ENCODE measurements around the gene RAB37. TPM values are rescaled to one million over a fixed set of nuclear protein-coding genes. Genes with fewer than 3 reads are reported as not detected.

The RAB37 gene
- total RNA-seq, 2 donors from 2014 or later, result 0.89 to 0.90 TPM

DNA sequence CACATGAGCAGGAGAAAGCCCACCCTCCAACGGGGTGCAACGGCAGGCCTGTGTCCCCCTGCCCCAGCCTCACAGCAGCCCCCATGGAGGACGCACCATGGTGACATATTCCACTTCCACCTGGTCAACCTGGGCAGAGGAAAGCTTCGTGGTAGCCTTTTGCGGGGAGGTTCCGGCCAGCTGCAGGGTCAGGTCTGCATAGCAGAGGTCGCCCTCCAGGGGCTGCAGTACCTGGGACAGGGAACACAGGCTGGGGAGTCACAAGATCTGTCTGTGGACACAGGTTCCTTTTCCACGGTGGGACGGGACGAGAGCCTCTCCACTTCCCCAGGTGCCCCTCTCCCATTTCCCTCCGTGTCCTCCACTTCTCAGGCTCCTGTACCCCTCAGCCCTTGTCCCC, 41.4 kb upstream of the RAB37 start:
- no peak for DNase-seq (ENCODE audit: low spot score)
- no peak overlapping the region for H3K4me3 ChIP-seq
- no peak overlapping the region for H3K27ac ChIP-seq
- TF ChIP-seq, protein P1, sequence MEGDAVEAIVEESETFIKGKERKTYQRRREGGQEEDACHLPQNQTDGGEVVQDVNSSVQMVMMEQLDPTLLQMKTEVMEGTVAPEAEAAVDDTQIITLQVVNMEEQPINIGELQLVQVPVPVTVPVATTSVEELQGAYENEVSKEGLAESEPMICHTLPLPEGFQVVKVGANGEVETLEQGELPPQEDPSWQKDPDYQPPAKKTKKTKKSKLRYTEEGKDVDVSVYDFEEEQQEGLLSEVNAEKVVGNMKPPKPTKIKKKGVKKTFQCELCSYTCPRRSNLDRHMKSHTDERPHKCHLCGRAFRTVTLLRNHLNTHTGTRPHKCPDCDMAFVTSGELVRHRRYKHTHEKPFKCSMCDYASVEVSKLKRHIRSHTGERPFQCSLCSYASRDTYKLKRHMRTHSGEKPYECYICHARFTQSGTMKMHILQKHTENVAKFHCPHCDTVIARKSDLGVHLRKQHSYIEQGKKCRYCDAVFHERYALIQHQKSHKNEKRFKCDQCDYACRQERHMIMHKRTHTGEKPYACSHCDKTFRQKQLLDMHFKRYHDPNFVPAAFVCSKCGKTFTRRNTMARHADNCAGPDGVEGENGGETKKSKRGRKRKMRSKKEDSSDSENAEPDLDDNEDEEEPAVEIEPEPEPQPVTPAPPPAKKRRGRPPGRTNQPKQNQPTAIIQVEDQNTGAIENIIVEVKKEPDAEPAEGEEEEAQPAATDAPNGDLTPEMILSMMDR (IDR thresholded peaks at IDR 0.05), result no peak
- no peaks in the 10 kb centered on the region for H3K4me1 ChIP-seq
- no peaks in the 10 kb centered on the region for H3K36me3 ChIP-seq
- H3K27me3 ChIP-seq, result no peaks in the 10 kb centered on the region
- H3K9me3 ChIP-seq, result no peaks in the 10 kb centered on the region

DNA sequence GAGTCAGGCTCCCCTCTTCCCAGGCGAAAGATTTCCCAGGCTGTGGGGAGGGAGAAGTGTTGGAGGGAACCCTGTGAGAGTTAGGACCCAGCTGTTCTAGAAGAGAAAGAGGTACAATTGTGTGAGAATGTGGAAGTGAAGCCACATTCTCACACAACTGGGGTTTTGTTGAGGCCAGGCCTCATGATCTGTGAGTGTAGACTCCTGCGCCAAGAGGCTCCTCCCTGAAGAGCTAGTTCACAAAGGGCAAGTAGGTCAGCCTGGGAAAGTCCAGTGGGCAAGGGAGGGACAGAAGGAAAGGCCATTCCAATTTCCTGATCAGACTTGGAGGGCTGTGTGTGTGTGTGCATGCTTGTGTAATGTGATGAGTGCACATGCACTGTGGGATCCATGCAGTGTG, 39.5 kb upstream of the RAB37 start:
- H3K27ac ChIP-seq, result no peak overlapping the region
- H3K4me3 ChIP-seq, result no peak overlapping the region
- no peaks in the 10 kb centered on the region for H3K4me1 ChIP-seq
- H3K27me3 ChIP-seq, result no peaks in the 10 kb centered on the region
- TF ChIP-seq, protein P1 (IDR thresholded peaks at IDR 0.05), result no peak
- H3K9me3 ChIP-seq, result no peaks in the 10 kb centered on the region
- H3K36me3 ChIP-seq, result no peaks in the 10 kb centered on the region
- no peak for DNase-seq (ENCODE audit: low spot score)

DNA sequence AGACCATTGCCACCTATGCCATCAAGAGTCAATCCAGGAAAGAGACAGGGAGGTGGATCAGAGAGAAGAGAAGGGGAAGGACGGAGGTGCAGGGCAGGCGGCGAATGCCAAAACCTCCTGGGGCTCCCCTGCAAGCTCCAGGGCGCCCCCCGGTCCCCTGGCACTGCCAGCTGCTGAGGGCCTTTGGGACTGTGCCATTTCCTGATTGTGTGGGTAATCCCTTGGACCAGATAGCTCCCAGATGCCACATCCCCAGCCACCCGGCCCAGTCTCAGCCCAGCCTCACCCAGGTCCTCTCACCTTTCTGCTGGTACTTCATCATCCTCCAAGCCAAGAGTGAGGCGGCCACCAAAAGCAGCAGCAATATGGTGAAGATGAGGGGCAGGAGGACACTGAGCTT, 39.0 kb upstream of the RAB37 start:
- H3K36me3 ChIP-seq, result no peaks in the 10 kb centered on the region
- no peak overlapping the region for H3K27ac ChIP-seq
- no peak for DNase-seq (ENCODE audit: low spot score)
- no peak overlapping the region for H3K4me3 ChIP-seq
- TF ChIP-seq, protein P1 (IDR thresholded peaks at IDR 0.05), result no peak
- H3K27me3 ChIP-seq, result no peaks in the 10 kb centered on the region
- no peaks in the 10 kb centered on the region for H3K9me3 ChIP-seq
- no peaks in the 10 kb centered on the region for H3K4me1 ChIP-seq

DNA sequence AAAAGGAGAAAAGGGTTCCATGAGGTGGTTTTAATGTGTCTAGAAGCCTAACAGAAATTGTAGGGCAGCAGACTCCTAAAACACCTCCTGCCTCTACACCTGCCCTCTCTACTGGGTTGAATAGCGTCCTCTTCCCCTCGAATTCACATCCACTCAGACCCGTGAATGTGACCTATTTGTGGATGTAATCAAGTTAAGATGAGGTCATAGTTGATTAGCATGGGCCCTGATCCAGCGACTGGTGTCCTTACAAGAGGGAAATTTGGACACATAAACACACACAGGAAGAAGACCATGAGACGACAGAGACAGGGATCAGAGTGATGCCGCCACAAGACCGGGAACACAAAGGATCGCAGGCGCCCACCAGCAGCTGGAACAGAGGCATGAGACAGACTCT, 37.8 kb upstream of the RAB37 start:
- Histone ChIP-seq H3K4me3 (no peak overlapping the region), H3K27me3 (no peaks in the 10 kb centered on the region), H3K9me3 (no peaks in the 10 kb centered on the region), H3K36me3 (no peaks in the 10 kb centered on the region), H3K27ac (no peak overlapping the region), H3K4me1 (no peaks in the 10 kb centered on the region)
- TF ChIP-seq, protein P1 (IDR thresholded peaks at IDR 0.05), result no peak
- DNase-seq (ENCODE audit: low spot score), result no peak

DNA sequence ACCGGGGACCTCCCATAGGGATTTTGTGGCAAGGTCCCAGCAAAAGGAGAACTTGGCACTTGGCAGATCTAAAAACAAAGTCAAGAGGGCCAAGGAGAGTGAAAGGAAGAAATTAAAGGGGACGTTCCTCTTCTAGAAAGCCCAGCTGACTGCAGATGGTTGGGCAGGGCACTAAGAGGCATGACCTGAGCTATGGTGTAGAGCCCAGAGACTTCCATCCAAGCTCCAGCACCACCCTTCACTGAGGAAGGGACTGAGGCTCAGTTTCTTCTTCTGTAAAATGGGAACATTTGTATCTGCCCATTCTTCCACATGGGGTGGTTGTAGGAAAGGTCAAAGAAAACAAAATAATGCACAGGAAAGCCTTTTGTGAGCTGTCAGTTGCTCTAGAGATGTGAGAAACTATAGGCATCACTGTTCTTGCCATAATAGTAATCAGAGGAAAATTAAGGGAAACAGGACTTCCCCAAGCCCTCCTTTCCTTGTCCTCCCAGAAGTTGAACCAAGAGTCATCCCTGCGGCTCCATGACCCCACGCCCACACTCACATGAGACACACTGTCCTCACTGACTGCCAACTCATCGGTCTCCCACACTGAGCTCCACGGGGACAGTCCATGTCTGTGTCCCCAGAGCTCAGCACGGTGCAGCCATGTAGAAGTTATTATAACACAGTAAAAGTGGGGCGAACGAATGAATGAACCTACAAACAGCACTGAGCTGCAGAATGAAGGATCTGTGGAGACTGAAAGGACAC, 34.8 kb upstream of the RAB37 start:
- Histone ChIP-seq H3K36me3 (no peaks in the 10 kb centered on the region), H3K4me3 (no peak overlapping the region), H3K4me1 (no peaks in the 10 kb centered on the region), H3K9me3 (no peaks in the 10 kb centered on the region), H3K27me3 (no peaks in the 10 kb centered on the region), H3K27ac (no peak overlapping the region)
- TF ChIP-seq, protein P1 (IDR thresholded peaks at IDR 0.05), result no peak
- DNase-seq (ENCODE audit: low spot score), result no peak

DNA sequence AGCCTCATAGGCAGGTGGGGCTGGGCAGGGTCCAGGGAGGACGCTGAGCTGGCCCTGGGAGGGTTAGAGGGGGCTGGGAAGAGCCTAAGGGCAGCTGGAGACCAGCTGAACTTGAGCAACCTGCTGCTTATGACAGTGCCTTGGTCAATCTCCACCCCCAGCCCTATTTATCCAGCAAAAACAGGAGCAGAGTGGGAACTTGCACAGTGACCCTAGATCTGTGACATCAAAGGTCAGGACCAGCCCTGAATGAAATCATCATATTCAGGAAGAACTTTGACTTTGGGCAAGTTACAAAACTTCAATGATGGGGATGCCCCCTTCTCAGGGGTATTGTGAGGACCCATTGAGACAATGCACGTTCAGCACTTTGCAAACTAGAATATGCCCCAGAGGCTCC, 33.7 kb upstream of the RAB37 start:
- TF ChIP-seq, protein P1 (IDR thresholded peaks at IDR 0.05), result no peak
- Histone ChIP-seq H3K4me1 (no peaks in the 10 kb centered on the region), H3K4me3 (no peak overlapping the region), H3K27me3 (no peaks in the 10 kb centered on the region), H3K9me3 (no peaks in the 10 kb centered on the region), H3K36me3 (no peaks in the 10 kb centered on the region), H3K27ac (no peak overlapping the region)
- no peak for DNase-seq (ENCODE audit: low spot score)
